Calu3 (cell line): ENCODE results near the gene GNAI3. TPM values are rescaled to one million over a fixed set of nuclear protein-coding genes. Genes with fewer than 3 reads are reported as not detected.

Experiments used
- BruUV-seq: library from RNA; stranded (reverse); fragments of 400-500 nt; replicated peaks from 2 replicates; lab custom pipeline; 2021; lab: Mats Ljungman, UMichigan
- CTCF ChIA-PET: fragments of 300-600 bp; sonication (Branson Sonifier 250); formaldehyde crosslinking; loops from one replicate; lab custom pipeline; 2022; ENCODE audit warnings: antibody characterized with exemption; lab: Charles Lee
- DNase-seq: peaks from one replicate; pipeline ENCODE4 v3.0.0; 2022
- H3K27ac Mint-ChIP-seq: one replicate; pipeline ENCODE4 v1.8.0; 2022; ENCODE audit warnings: mixed read lengths; ENCODE audit not compliant: unreplicated experiment
- H3K27me3 Mint-ChIP-seq: one replicate; pipeline ENCODE4 v1.8.0; 2022; ENCODE audit warnings: mixed read lengths; ENCODE audit not compliant: unreplicated experiment
- H3K36me3 Mint-ChIP-seq: one replicate; pipeline ENCODE4 v1.8.0; 2022; ENCODE audit warnings: mild to moderate bottlenecking, moderate library complexity, mixed read lengths; ENCODE audit not compliant: insufficient read depth, unreplicated experiment
- H3K4me1 Mint-ChIP-seq: one replicate; pipeline ENCODE4 v1.8.0; 2022; ENCODE audit warnings: mild to moderate bottlenecking, low read depth, mixed read lengths; ENCODE audit not compliant: unreplicated experiment
- H3K4me3 Mint-ChIP-seq: one replicate; pipeline ENCODE4 v1.8.0; 2022; ENCODE audit warnings: mild to moderate bottlenecking, low read depth, moderate library complexity, mixed read lengths; ENCODE audit not compliant: unreplicated experiment
- H3K9me3 Mint-ChIP-seq: one replicate; pipeline ENCODE4 v1.8.0; 2022; ENCODE audit warnings: low read depth, mixed read lengths; ENCODE audit not compliant: unreplicated experiment
- CTCF ChIP-seq: fragments of 200-600 bp; IDR thresholded peaks from one replicate; pipeline ENCODE4 v1.8.0; 2022; ENCODE audit warnings: antibody characterized with exemption; ENCODE audit not compliant: unreplicated experiment
- intact Hi-C: fragments of 100-400 bp; cut with micrococcal nuclease; formaldehyde crosslinking; loops from one replicate; pipeline ENCODE4 v1.10.0; 2022; ENCODE audit not compliant: unreplicated experiment
- total RNA-seq: library from RNA; stranded (reverse); gene quantifications from 2 replicates; pipeline ENCODE4 v1.2.3, GENCODE V29; 2022

GNAI3 gene
- total RNA-seq, 1 experiment from 2014 or later = 6.5 TPM

DNA sequence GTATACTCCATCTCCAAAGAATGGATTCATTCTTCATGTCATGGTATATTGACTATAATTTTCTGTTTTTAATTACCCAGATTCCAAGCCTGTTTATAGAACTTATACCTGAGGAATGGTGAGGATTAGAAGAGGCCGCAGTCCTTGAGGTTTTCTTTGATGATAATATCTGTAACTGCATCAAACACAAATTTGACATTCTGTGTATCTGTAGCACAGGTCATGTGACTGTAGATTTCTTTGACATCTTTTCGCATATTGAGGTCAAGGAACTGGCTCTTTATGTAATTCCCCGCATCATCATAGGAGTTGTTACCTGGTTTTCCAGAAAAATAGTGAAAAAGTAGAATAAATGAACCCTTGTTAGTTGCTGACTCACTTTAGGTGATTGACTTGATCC lies 54.8 kb downstream of the GNAI3 start:
- Mint-ChIP-seq H3K9me3 (no peaks in the 10 kb centered on the region), H3K36me3 (peaks cover under 1% of the 10 kb centered on the region), H3K4me3 (no peak overlapping the region), H3K27me3 (no peaks in the 10 kb centered on the region), H3K27ac (no peak overlapping the region), H3K4me1 (no peaks in the 10 kb centered on the region)
- no peak for DNase-seq
- no peak for TF ChIP-seq CTCF
- CTCF ChIA-PET = no interaction called here
- intact Hi-C loops = no loop called here
- BruUV-seq = no TSS peak

DNA sequence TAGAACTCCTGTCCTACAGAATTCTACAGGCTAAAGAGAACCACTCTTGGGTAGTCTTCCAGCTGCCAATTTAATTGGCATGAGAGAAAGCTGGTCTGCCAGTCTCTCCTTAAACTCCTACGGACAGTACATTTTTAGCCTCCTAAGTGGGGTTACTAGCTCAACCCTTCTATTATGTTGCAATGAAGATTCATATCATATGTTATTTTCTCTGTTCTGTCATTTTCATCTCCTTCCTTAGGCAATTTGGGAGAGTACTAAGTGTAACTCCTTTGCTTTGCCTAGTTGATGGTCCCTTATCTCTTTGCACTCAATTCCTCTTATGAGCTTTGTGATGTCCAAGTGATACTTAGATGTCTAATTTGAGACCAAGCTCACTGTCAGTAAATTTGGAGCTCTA lies 57.0 kb downstream of the GNAI3 start:
- H3K9me3 Mint-ChIP-seq = no peaks in the 10 kb centered on the region

GRCh38 chr1:109609881-109610280 lies 61.5 kb downstream of the GNAI3 start:
- no peak overlapping the region for H3K27ac Mint-ChIP-seq
- BruUV-seq = no TSS peak
- CTCF ChIA-PET = no interaction called here
- no peak overlapping the region for H3K4me3 Mint-ChIP-seq
- intact Hi-C loops = no loop called here
- DNase-seq = no peak
- H3K9me3 Mint-ChIP-seq = no peaks in the 10 kb centered on the region
- no peak for TF ChIP-seq CTCF
- peaks cover 8% of the 10 kb centered on the region for H3K4me1 Mint-ChIP-seq
- no peaks in the 10 kb centered on the region for H3K36me3 Mint-ChIP-seq
- no peaks in the 10 kb centered on the region for H3K27me3 Mint-ChIP-seq

More for the DNA sequence above, 57.0 kb downstream of the GNAI3 start:
- Mint-ChIP-seq H3K36me3 (no peaks in the 10 kb centered on the region), H3K27ac (no peak overlapping the region), H3K4me3 (no peak overlapping the region), H3K4me1 (peaks cover 5% of the 10 kb centered on the region), H3K27me3 (no peaks in the 10 kb centered on the region)
- no peak for DNase-seq
- CTCF ChIA-PET = no interaction called here
- intact Hi-C loops = no loop called here
- TF ChIP-seq CTCF = no peak
- BruUV-seq = no TSS peak

GRCh38 chr1:109610609-109611307 lies 62.3 kb downstream of the GNAI3 start:
- no peak for TF ChIP-seq CTCF
- H3K4me1 Mint-ChIP-seq = peaks cover 8% of the 10 kb centered on the region
- no TSS peak for BruUV-seq
- intact Hi-C loops = no loop called here
- CTCF ChIA-PET = interaction anchor here (0.7 kb wide), 2 partner anchors 337 to 688 kb away, joined by 3 read pairs; no protein-coding TSS in a partner anchor
- no peaks in the 10 kb centered on the region for H3K9me3 Mint-ChIP-seq
- DNase-seq = no peak
- H3K4me3 Mint-ChIP-seq = no peak overlapping the region
- no peak overlapping the region for H3K27ac Mint-ChIP-seq
- H3K36me3 Mint-ChIP-seq = no peaks in the 10 kb centered on the region
- H3K27me3 Mint-ChIP-seq = no peaks in the 10 kb centered on the region
